Progenitor cell of endocrine pancreas (in vitro differentiated cells): ENCODE measurements around the gene NDOR1. TPM values are rescaled to one million over a fixed set of nuclear protein-coding genes. Genes with fewer than 3 reads are reported as not detected.
A peak's percentile ranks its signal among the peaks of the same experiment; 100 is the strongest.

ENCODE experiments used
- DNase-seq: peaks from one replicate; pipeline ENCODE4 v3.0.0; 2021; ENCODE audit warnings: low spot score; ENCODE audit not compliant: unreplicated experiment
- H3K27ac Mint-ChIP-seq: 2 replicates; pipeline ENCODE4 v1.8.0; 2021; ENCODE audit warnings: mild to moderate bottlenecking, moderate library complexity, mixed read lengths
- H3K27me3 Mint-ChIP-seq: 2 replicates; pipeline ENCODE4 v1.8.0; 2021; ENCODE audit warnings: mixed read lengths
- H3K36me3 Mint-ChIP-seq: 2 replicates; pipeline ENCODE4 v1.8.0; 2022; ENCODE audit warnings: mixed read lengths; ENCODE audit not compliant: insufficient read depth
- H3K4me1 Mint-ChIP-seq: 2 replicates; pipeline ENCODE4 v1.8.0; 2021; ENCODE audit warnings: low read depth, mixed read lengths
- H3K4me3 Mint-ChIP-seq: 2 replicates; pipeline ENCODE4 v1.8.0; 2021; ENCODE audit warnings: low read depth, mild to moderate bottlenecking, moderate library complexity, mixed read lengths
- H3K9me3 Mint-ChIP-seq: 2 replicates; pipeline ENCODE4 v1.8.0; 2021; ENCODE audit warnings: low read depth, mixed read lengths
- total RNA-seq: library from RNA; stranded (reverse); gene quantifications from 2 replicates; pipeline ENCODE4 v1.2.1, GENCODE V29; 2021
- TF ChIP-seq, protein P1 (sequence below): fragments of 200-600 bp; sonication (generic); IDR thresholded peaks from one replicate; pipeline ENCODE4 v1.5.0; 2021; ENCODE audit warnings: antibody characterized with exemption, mild to moderate bottlenecking; ENCODE audit not compliant: unreplicated experiment

Gene NDOR1
- total RNA-seq, 1 donor from 2014 or later: 37.4 TPM

DNA sequence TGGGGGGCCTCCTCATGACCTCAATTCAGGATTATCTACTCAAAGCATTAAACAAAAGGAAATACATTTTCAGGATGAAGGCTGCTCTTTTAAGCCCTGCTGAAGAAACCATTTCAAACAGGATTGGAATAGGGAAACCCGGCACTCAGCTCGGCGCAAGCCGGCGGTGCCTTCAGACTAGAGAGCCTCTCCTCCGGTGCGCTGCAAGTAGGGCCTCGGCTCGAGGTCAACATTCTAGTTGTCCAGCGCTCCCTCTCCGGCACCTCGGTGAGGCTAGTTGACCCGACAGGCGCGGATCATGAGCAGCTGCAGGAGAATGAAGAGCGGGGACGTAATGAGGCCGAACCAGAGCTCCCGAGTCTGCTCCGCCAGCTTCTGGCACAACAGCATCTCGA lies 772 bp upstream of the NDOR1 start:
- peak overlapping the region; percentile 93 for H3K27ac Mint-ChIP-seq
- no peaks in the 10 kb centered on the region for H3K9me3 Mint-ChIP-seq
- H3K36me3 Mint-ChIP-seq: peaks cover 3% of the 10 kb centered on the region
- DNase-seq: no peak
- no peaks in the 10 kb centered on the region for H3K27me3 Mint-ChIP-seq
- TF ChIP-seq, protein P1, sequence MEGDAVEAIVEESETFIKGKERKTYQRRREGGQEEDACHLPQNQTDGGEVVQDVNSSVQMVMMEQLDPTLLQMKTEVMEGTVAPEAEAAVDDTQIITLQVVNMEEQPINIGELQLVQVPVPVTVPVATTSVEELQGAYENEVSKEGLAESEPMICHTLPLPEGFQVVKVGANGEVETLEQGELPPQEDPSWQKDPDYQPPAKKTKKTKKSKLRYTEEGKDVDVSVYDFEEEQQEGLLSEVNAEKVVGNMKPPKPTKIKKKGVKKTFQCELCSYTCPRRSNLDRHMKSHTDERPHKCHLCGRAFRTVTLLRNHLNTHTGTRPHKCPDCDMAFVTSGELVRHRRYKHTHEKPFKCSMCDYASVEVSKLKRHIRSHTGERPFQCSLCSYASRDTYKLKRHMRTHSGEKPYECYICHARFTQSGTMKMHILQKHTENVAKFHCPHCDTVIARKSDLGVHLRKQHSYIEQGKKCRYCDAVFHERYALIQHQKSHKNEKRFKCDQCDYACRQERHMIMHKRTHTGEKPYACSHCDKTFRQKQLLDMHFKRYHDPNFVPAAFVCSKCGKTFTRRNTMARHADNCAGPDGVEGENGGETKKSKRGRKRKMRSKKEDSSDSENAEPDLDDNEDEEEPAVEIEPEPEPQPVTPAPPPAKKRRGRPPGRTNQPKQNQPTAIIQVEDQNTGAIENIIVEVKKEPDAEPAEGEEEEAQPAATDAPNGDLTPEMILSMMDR: no peak
- H3K4me1 Mint-ChIP-seq: peaks cover 25% of the 10 kb centered on the region
- peak overlapping the region; percentile 93 for H3K4me3 Mint-ChIP-seq

DNA sequence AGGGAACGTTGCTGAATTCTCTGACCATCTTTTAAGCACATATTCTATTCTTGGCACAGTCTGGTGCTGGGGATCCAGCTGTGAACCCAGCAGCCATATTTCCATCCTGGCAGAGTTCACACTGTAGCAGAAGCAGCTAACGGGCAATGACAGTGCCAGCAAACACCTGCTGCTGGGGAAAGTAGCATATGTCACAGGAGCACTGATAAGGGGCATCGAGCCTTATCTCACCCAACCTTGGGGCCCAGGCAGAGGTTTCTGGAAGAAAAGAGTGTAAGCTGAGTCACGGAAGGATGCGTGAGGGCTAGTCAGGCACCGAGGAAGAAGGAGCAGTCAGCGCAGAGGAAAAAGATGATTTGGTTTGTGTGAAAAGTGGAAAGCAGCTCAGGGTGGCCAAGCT lies 1.1 kb downstream of the NDOR1 start:
- Mint-ChIP-seq H3K4me3 (peak overlapping the region; percentile 93), H3K27ac (peak overlapping the region; percentile 92), H3K9me3 (no peaks in the 10 kb centered on the region), H3K27me3 (no peaks in the 10 kb centered on the region), H3K4me1 (peaks cover 21% of the 10 kb centered on the region), H3K36me3 (peaks cover 5% of the 10 kb centered on the region)
- DNase-seq: no peak
- TF ChIP-seq, protein P1: no peak

DNA sequence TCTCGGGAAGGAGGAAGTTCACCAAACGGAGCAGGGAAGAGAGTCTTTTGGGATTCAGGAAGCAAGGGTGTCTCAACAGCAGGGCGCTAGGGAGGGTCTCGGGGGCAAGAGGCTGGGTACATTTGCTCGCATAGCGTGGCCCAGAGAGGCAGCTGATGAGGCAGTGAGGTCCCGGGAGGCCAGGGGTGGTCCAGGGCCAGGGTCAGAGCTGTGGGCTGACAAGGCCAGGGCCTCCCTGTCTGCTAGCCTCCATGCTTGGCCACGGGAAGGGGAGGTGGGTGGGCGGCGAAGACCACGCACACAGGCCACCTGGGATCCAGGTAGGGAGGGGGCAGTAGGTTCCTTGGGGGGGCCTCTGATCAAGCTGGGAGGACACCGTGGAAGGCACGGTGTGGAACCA lies 6.0 kb downstream of the NDOR1 start:
- DNase-seq: no peak
- no peak overlapping the region for H3K27ac Mint-ChIP-seq
- H3K4me3 Mint-ChIP-seq: no peak overlapping the region
- H3K36me3 Mint-ChIP-seq: peaks cover 6% of the 10 kb centered on the region
- TF ChIP-seq, protein P1: no peak
- no peaks in the 10 kb centered on the region for H3K9me3 Mint-ChIP-seq
- H3K4me1 Mint-ChIP-seq: peaks cover under 1% of the 10 kb centered on the region
- no peaks in the 10 kb centered on the region for H3K27me3 Mint-ChIP-seq

DNA sequence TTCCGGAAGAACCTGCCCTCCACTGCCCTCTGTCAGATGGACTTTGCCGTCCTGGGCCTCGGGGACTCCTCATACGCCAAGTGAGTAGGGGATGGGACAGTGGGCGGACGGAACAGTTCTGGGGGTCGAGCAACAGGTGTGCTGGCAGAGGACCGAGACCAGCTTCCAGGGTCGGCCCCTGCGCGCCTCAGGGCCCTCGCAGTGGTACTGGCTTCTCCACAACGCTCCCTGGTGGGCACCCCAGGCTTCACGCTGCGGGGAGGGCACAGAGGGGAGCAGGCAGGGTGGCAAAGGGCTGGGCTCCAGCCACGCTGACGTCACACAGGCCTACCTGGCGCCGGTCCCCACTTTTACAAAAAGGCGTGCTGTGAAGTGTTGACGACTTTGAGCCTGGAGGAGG lies 7.0 kb downstream of the NDOR1 start:
- Mint-ChIP-seq H3K4me3 (no peak overlapping the region), H3K27me3 (no peaks in the 10 kb centered on the region), H3K27ac (no peak overlapping the region), H3K9me3 (no peaks in the 10 kb centered on the region), H3K36me3 (peaks cover 4% of the 10 kb centered on the region), H3K4me1 (peaks cover 1% of the 10 kb centered on the region)
- TF ChIP-seq, protein P1: no peak
- no peak for DNase-seq

DNA sequence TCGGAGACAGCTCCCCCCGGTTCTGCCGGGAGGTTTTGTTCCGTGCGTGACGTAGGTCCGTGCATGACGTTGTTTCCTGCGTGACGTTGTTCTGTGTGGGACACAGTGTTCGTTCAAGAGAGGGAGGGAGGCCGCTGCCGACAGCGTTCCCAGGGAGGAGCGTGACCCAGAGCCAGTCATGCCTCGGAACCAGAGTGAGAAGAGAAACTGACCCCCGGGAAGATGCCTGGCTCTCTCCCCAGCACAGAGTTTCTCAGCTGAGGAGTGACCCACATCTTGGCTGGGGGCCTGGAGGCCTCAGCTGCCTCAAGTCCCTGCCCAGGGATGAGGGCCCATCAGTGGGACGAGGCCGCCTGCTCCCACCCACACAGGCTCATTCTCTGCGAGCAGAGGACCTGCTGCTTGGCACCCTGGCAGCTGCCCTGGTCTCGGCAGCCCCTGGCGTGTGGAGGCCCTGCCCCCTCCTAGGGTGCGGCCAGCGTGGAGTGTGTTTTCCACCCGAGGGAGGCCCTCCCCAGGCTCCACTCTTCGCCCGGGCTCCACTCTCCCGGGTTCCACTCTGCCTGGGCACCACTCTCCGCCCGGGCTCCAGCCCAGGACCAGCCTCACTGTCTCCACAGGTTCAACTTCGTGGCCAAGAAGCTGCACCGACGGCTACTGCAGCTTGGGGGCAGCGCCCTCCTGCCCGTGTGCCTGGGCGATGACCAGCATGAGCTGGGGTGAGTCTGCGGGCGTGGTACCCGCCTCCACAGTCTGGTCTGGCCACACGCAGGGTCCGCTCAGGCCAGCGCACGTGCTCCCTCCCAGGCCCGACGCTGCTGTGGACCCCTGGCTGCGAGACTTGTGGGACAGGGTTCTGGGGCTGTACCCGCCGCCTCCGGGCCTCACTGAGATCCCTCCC lies 7.9 kb downstream of the NDOR1 start:
- no peak overlapping the region for H3K27ac Mint-ChIP-seq
- TF ChIP-seq, protein P1: no peak
- peaks cover 3% of the 10 kb centered on the region for H3K36me3 Mint-ChIP-seq
- H3K4me3 Mint-ChIP-seq: no peak overlapping the region
- no peak for DNase-seq
- no peaks in the 10 kb centered on the region for H3K9me3 Mint-ChIP-seq
- no peaks in the 10 kb centered on the region for H3K27me3 Mint-ChIP-seq
- H3K4me1 Mint-ChIP-seq: peaks cover 2% of the 10 kb centered on the region
